Spleen (tissue), 11 donors: ENCODE results near the gene FBXW4. TPM values are rescaled to one million over a fixed set of nuclear protein-coding genes. Genes with fewer than 3 reads are reported as not detected.

ENCODE experiments used
- DNase-seq: peaks from one replicate; pipeline ENCODE4 v3.0.0-alpha.2; 2020
- H3K27ac ChIP-seq, 8 donors: fragments of 200-600 bp; sonication (generic) in 7 of 8; 1 replicate in 4 of 8; 2 replicates in 4 of 8; pipeline versions ENCODE4 v1.5.0 to v1.8.0; 2016 to 2021; ENCODE audit warnings: inconsistent platforms in 4 of 8, mild to moderate bottlenecking in 4 of 8, moderate library complexity in 1 of 8
- H3K27me3 ChIP-seq, 7 donors: fragments of 200-600 bp; sonication (generic) in 6 of 7; replicated peaks in 1 of 7; 1 replicate in 4 of 7; 2 replicates in 3 of 7; pipeline versions ENCODE4 v1.5.0 to v1.8.0; 2016 to 2021; ENCODE audit warnings: inconsistent platforms in 3 of 7, mild to moderate bottlenecking in 1 of 7
- H3K36me3 ChIP-seq, 6 donors: fragments of 200-600 bp; sonication (generic) in 5 of 6; 1 replicate in 4 of 6; 2 replicates in 2 of 6; pipeline versions ENCODE4 v1.5.0 to v1.8.0; 2016 to 2021; ENCODE audit warnings: inconsistent platforms in 2 of 6
- H3K4me1 ChIP-seq, 6 donors: fragments of 200-600 bp; sonication (generic) in 5 of 6; 1 replicate in 3 of 6; 2 replicates in 3 of 6; pipeline versions ENCODE4 v1.5.0 to v1.8.0; 2016 to 2021; ENCODE audit warnings: inconsistent platforms in 3 of 6
- H3K4me3 ChIP-seq, 8 donors: fragments of 200-600 bp; sonication (generic) in 7 of 8; 1 replicate in 4 of 8; 2 replicates in 4 of 8; pipeline versions ENCODE4 v1.5.0 to v1.8.0; 2016 to 2021; ENCODE audit warnings: inconsistent platforms in 4 of 8, mild to moderate bottlenecking in 4 of 8, moderate library complexity in 2 of 8
- H3K9me3 ChIP-seq, 8 donors: fragments of 200-600 bp; sonication (generic) in 7 of 8; 1 replicate in 4 of 8; 2 replicates in 4 of 8; pipeline versions ENCODE4 v1.5.0 to v1.8.0; 2016 to 2021; ENCODE audit warnings: inconsistent platforms in 4 of 8
- POLR2A ChIP-seq, 3 donors: fragments of 450-650 bp; IDR thresholded peaks; one replicate each; pipeline ENCODE4 v1.5.1; 2017; ENCODE audit warnings: antibody characterized with exemption in 3 of 3, mild to moderate bottlenecking in 1 of 3
- POLR2AphosphoS5 ChIP-seq, 3 donors: sonication (generic); formaldehyde crosslinking; IDR thresholded peaks; one replicate each; pipeline ENCODE4 v1.5.1; 2017; ENCODE audit warnings: antibody characterized with exemption in 3 of 3
- WGBS, 5 donors: extraction: QIAGEN DNeasy Blood & Tissue Kit in 3 of 5; methylation state at CpG; one replicate each; pipeline versions ENCODE4 v1.1.5 to v1.1.7; 2013 to 2018; 5-methylcytosine and 5-hydroxymethylcytosine counted together
- intact Hi-C: fragments of 100-400 bp; cut with DNase I; formaldehyde crosslinking; loops from one replicate; pipeline ENCODE4 v1.15.0; 2023; ENCODE audit warnings: low total_unique reads
- polyA plus RNA-seq, 3 donors: library from polyadenylated mRNA; stranded (reverse); fragments of 200-250 nt; gene quantifications; one replicate each; pipeline ENCODE4 v1.2.1, GENCODE V29; 2013
- total RNA-seq, 7 donors: library from RNA; depleted of rRNA in 3 of 7; stranded (reverse); fragments of >200 nt in 3 of 7; fragmentation: NEBNext Ultra II Directional in 4 of 7; extraction: Animal tissue kit (Norgen Biotek cat#: 25700) in 4 of 7; gene quantifications; one replicate each; pipeline versions ENCODE4 v1.1.0 to v1.2.1, GENCODE V29; 2016 to 2021
- TF ChIP-seq, protein P1 (sequence below), 11 experiments: fragments of 200-600 bp in 7 of 11; fragments of 450-650 bp in 4 of 11; sonication (generic) in 4 of 11; IDR thresholded peaks in 8 of 11; conservative IDR thresholded peaks in 3 of 11; 1 replicate in 7 of 11; 2 replicates in 4 of 11; pipeline versions ENCODE4 v1.4.0 to v1.8.0; 2016 to 2021; ENCODE audit warnings: antibody characterized with exemption in 11 of 11, inconsistent platforms in 4 of 11, mild to moderate bottlenecking in 1 of 11
- donor health status: healthy with polysubstance abuse.
- donor health status: DM: no; HTN: no; CAD: no; lungs with moderate emphysema.
- donor health status: DM: no; HTN: no; CAD: no.
- donor health status: Bipolar disorder and iron deficiency.
- donor health status: healthy.
- donor health status: DM: no; HTN: no; CAD: no.
- donor health status: DM: yes; HTN: yes; CAD: no.

The FBXW4 gene
- total and polyA plus RNA-seq, 10 donors: 24.1 to 78.1 (median 54.8) TPM

DNA sequence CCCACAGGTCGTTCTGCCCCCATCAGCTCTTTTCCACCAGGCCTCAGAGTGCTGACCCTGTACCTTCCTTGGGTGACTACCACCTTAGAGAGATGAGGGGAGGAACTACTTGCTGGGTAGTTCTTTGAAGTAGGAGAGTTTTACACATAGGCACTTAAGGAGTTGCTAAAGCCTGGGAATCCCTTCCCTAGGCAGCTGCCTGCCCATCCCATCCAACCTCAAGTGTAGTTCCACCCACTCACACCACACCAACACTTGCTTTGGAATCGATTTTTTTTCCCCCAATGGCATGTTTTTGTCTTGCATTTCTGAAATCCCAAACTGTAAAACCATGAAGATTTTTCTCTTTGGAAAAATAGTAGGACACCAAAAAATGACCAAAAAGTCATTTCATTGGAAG, 47.7 kb downstream of the FBXW4 start:
- 89 to 98% (median 92%) methylated on average over 2 of the region's 2 CpGs for WGBS, 5 donors
- no peak for DNase-seq
- intact Hi-C loops: no loop called here
- TF ChIP-seq POLR2A (IDR thresholded peaks at IDR 0.05): no peak
- TF ChIP-seq, protein P1, sequence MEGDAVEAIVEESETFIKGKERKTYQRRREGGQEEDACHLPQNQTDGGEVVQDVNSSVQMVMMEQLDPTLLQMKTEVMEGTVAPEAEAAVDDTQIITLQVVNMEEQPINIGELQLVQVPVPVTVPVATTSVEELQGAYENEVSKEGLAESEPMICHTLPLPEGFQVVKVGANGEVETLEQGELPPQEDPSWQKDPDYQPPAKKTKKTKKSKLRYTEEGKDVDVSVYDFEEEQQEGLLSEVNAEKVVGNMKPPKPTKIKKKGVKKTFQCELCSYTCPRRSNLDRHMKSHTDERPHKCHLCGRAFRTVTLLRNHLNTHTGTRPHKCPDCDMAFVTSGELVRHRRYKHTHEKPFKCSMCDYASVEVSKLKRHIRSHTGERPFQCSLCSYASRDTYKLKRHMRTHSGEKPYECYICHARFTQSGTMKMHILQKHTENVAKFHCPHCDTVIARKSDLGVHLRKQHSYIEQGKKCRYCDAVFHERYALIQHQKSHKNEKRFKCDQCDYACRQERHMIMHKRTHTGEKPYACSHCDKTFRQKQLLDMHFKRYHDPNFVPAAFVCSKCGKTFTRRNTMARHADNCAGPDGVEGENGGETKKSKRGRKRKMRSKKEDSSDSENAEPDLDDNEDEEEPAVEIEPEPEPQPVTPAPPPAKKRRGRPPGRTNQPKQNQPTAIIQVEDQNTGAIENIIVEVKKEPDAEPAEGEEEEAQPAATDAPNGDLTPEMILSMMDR (IDR thresholded peaks at IDR 0.05 in 8 of 11, conservative IDR thresholded peaks at IDR 0.05 in 3 of 11): no peak
- no peak for TF ChIP-seq POLR2AphosphoS5 (IDR thresholded peaks at IDR 0.05)
- Histone ChIP-seq H3K9me3 (no peaks in the 10 kb centered on the region), H3K4me3 (no peak overlapping the region), H3K27me3 (no peaks in the 10 kb centered on the region), H3K4me1 (no peaks in the 10 kb centered on the region), H3K27ac (no peak overlapping the region), H3K36me3 (peaks cover 0 to 100% (median 27%) of the 10 kb centered on the region in 6 donors)

DNA sequence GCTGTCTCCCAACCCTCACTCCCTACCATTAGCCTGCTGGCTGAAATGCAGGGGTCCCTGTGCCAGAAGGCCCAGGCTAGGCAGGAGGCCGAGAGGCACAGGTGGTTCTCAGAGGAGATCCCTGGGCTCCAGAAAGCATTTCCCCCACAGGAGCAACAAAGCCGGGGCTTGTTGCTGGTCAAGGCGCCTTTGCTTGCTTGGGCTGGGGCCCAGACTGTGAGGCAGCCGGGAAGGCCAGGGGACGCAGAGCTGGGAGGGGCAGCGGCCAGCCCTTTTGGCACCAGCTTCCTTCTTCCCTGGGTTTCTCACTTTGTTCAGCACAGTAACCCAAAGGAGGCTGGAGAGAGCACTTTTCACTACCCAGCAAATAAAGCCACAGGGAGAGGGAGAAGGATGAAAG, 48.6 kb downstream of the FBXW4 start:
- DNase-seq: no peak
- Histone ChIP-seq H3K4me3 (no peak overlapping the region), H3K27me3 (no peaks in the 10 kb centered on the region), H3K27ac (no peak overlapping the region), H3K4me1 (no peaks in the 10 kb centered on the region), H3K9me3 (no peaks in the 10 kb centered on the region), H3K36me3 (peaks cover 0 to 97% (median 23%) of the 10 kb centered on the region in 6 donors)
- WGBS, 5 donors: 93 to 100% (median 96%) methylated on average over 4 to 6 of the region's 6 CpGs
- TF ChIP-seq POLR2AphosphoS5 (IDR thresholded peaks at IDR 0.05): no peak
- TF ChIP-seq, protein P1 (IDR thresholded peaks at IDR 0.05 in 8 of 11, conservative IDR thresholded peaks at IDR 0.05 in 3 of 11): no peak
- intact Hi-C loops: no loop called here

DNA sequence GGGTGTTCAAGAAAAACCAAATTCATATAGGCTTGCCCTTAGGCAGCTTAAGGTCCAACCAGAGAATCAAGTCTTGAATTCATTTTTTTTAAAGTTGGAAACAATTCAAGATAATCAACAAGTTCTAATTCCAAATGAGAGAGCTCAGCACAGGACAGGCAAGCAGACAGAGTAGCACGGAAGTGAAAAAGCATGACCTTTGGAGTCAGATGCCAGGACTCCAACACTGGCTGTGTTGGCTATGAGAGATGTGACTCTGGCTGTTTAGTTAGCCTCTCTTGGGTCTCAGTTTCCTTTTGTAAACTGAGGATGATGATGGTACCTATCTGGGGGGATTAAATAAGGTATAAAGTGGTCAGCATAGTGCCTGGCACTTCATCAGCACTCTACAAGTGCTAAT, 49.3 kb downstream of the FBXW4 start:
- TF ChIP-seq, protein P1 (IDR thresholded peaks at IDR 0.05 in 8 of 11, conservative IDR thresholded peaks at IDR 0.05 in 3 of 11): no peak
- no peak for TF ChIP-seq POLR2AphosphoS5 (IDR thresholded peaks at IDR 0.05)
- no peak for TF ChIP-seq POLR2A (IDR thresholded peaks at IDR 0.05)
- no peaks in the 10 kb centered on the region for H3K4me1 ChIP-seq
- WGBS, 5 donors: 85 to 100% (median 96%) methylated on average over 1 of the region's 1 CpG
- DNase-seq: no peak
- no peaks in the 10 kb centered on the region for H3K27me3 ChIP-seq
- intact Hi-C loops: no loop called here
- no peak overlapping the region for H3K4me3 ChIP-seq
- no peak overlapping the region for H3K27ac ChIP-seq
- peaks cover 0 to 93% (median 20%) of the 10 kb centered on the region in 6 donors for H3K36me3 ChIP-seq
- no peaks in the 10 kb centered on the region for H3K9me3 ChIP-seq

DNA sequence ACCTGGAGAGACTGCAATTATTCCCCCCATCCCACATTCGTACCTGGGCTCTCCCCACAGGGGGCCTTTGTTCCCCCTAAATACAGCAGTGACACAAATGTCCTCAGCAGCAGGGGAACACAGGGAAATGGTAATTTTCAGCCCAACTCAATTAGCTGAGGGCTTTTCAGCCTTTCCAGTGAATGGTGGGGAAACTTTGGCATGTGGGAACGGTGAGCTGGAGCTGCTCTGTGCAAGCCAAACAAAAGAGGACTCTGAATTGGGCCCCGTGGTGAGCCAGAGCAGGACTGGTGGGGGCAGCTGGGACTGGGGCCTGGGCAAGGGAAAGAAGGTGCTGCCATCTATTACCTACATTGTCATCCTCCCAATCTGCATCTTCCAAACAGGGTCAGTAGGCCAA, 51.0 kb downstream of the FBXW4 start:
- intact Hi-C loops: no loop called here
- H3K36me3 ChIP-seq: peaks cover 0 to 92% (median 13%) of the 10 kb centered on the region in 6 donors

More for the DNA sequence above, 51.0 kb downstream of the FBXW4 start:
- WGBS, 5 donors: 85 to 96% (median 86%) methylated on average over 3 of the region's 3 CpGs
- Histone ChIP-seq H3K27me3 (no peaks in the 10 kb centered on the region), H3K9me3 (no peaks in the 10 kb centered on the region), H3K4me1 (no peaks in the 10 kb centered on the region), H3K27ac (no peak overlapping the region), H3K4me3 (no peak overlapping the region)
- no peak for DNase-seq
- TF ChIP-seq, protein P1 (IDR thresholded peaks at IDR 0.05 in 8 of 11, conservative IDR thresholded peaks at IDR 0.05 in 3 of 11): no peak
- TF ChIP-seq POLR2AphosphoS5 (IDR thresholded peaks at IDR 0.05): no peak
- no peak for TF ChIP-seq POLR2A (IDR thresholded peaks at IDR 0.05)
